Activated T-helper 2 cell treated with anti-CD3 and anti-CD28 coated beads, Interferon-gamma antibody, Interleukin-2, Interleukin-4, amounts not matched to agents 10 μg/mL and 5 μg/mL and 100 μg/mL, durations not matched to agents 14 hours and 24 hours and 36 hours (primary cell): ENCODE results near the gene TBC1D22A. TPM values are rescaled to one million over a fixed set of nuclear protein-coding genes. Genes with fewer than 3 reads are reported as not detected.

Source experiments
- DNase-seq: peaks from one replicate; pipeline ENCODE4 v3.0.0; 2021; ENCODE audit warnings: low spot score
- H3K27ac Mint-ChIP-seq: one replicate; pipeline ENCODE4 v1.8.0; 2021; ENCODE audit warnings: mixed read lengths
- H3K27me3 Mint-ChIP-seq: one replicate; pipeline ENCODE4 v1.8.0; 2021; ENCODE audit warnings: low read depth, mixed read lengths
- H3K36me3 Mint-ChIP-seq: one replicate; pipeline ENCODE4 v1.8.0; 2021; ENCODE audit warnings: low read depth, mixed read lengths
- H3K4me1 Mint-ChIP-seq: one replicate; pipeline ENCODE4 v1.8.0; 2021; ENCODE audit warnings: low read depth, mixed read lengths
- H3K4me3 Mint-ChIP-seq: one replicate; pipeline ENCODE4 v1.8.0; 2021; ENCODE audit warnings: low read depth, mild to moderate bottlenecking, moderate library complexity, mixed read lengths
- H3K9me3 Mint-ChIP-seq: one replicate; pipeline ENCODE4 v1.8.0; 2021; ENCODE audit warnings: mixed read lengths
- intact Hi-C: fragments of 100-400 bp; cut with micrococcal nuclease; formaldehyde crosslinking; loops from one replicate; pipeline ENCODE4 v1.15.1; 2023
- total RNA-seq: library from RNA; stranded (reverse); gene quantifications from 2 replicates; pipeline ENCODE4 v1.2.3, GENCODE V29; 2022

TBC1D22A gene
- total RNA-seq, 1 donor from 2014 or later, result 34.8 TPM

- no peak overlapping the region for H3K27ac Mint-ChIP-seq
- no peak overlapping the region for H3K4me3 Mint-ChIP-seq
- H3K27me3 Mint-ChIP-seq, result no peaks in the 10 kb centered on the region
- peaks cover 8% of the 10 kb centered on the region for H3K36me3 Mint-ChIP-seq
- intact Hi-C loops, result no loop called here
- peaks cover 6% of the 10 kb centered on the region for H3K4me1 Mint-ChIP-seq
- DNase-seq, result no peak
- H3K9me3 Mint-ChIP-seq, result no peaks in the 10 kb centered on the region
Observed at GRCh38 chr22:46881373-46882118, 119.1 kb downstream of the TBC1D22A start.

- Mint-ChIP-seq H3K4me3 (no peak overlapping the region), H3K4me1 (peaks cover 2% of the 10 kb centered on the region), H3K9me3 (no peaks in the 10 kb centered on the region), H3K27ac (no peak overlapping the region), H3K36me3 (peaks cover 4% of the 10 kb centered on the region), H3K27me3 (no peaks in the 10 kb centered on the region)
- no peak for DNase-seq
- intact Hi-C loops, result no loop called here
Observed at GRCh38 chr22:46883092-46883910, 120.9 kb downstream of the TBC1D22A start.

GRCh38 chr22:46884365-46884764, 121.9 kb downstream of the TBC1D22A start:
- peaks cover 4% of the 10 kb centered on the region for H3K36me3 Mint-ChIP-seq
- no peaks in the 10 kb centered on the region for H3K4me1 Mint-ChIP-seq

DNA sequence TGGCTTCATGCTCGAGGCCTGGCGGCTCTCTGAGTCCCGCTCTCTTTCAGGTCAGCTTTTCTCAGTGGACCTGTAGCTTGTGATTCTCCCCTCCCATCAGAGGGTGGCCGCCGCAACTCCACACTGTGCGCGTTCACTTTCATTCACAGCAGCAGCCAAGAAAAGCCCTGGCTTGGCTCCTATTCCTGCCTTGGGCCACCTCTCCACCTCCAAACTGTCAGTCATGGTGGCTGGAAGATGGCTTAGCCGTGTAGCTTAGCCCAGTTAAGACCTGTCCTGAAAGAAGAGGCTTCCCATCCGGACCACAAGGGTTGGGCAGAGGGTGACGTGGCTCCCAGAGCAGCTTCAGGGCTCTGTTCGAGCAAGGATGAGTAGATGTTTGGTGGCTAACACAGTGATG, 125.5 kb downstream of the TBC1D22A start:
- no peak overlapping the region for H3K4me3 Mint-ChIP-seq

More at GRCh38 chr22:46884365-46884764, 121.9 kb downstream of the TBC1D22A start:
- DNase-seq, result no peak
- Mint-ChIP-seq H3K27ac (no peak overlapping the region), H3K27me3 (no peaks in the 10 kb centered on the region), H3K4me3 (no peak overlapping the region), H3K9me3 (no peaks in the 10 kb centered on the region)
- intact Hi-C loops, result no loop called here

DNA sequence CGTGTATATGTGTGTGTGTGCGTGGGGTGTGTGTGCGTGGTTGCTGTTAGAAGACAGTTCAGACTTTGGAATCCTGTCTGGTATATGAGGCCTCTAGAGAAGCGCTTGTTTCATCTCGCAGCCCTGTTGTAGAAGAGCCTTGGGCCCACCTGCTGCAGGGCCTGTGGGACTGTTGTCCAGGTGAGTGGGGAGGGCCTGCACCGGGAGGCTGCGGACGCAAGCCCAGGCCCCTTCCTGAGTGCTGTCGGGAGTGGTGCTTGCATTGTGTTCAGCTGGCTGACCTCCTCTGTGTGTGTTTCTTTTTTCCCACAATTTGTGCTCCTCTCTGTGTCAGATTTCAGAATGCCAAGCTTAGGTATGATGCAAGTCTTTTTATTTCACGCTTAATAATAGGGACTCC, 128.4 kb downstream of the TBC1D22A start:
- peaks cover 14% of the 10 kb centered on the region for H3K36me3 Mint-ChIP-seq
- no peak for DNase-seq
- intact Hi-C loops, result no loop called here
- H3K27me3 Mint-ChIP-seq, result no peaks in the 10 kb centered on the region
- H3K27ac Mint-ChIP-seq, result no peak overlapping the region
- H3K4me1 Mint-ChIP-seq, result no peaks in the 10 kb centered on the region
- H3K9me3 Mint-ChIP-seq, result no peaks in the 10 kb centered on the region
- no peak overlapping the region for H3K4me3 Mint-ChIP-seq

More for the DNA sequence above, 125.5 kb downstream of the TBC1D22A start:
- no peaks in the 10 kb centered on the region for H3K4me1 Mint-ChIP-seq
- no peaks in the 10 kb centered on the region for H3K9me3 Mint-ChIP-seq
- DNase-seq, result no peak
- H3K27ac Mint-ChIP-seq, result no peak overlapping the region
- intact Hi-C loops, result no loop called here
- peaks cover 5% of the 10 kb centered on the region for H3K36me3 Mint-ChIP-seq
- H3K27me3 Mint-ChIP-seq, result no peaks in the 10 kb centered on the region

- no peak overlapping the region for H3K27ac Mint-ChIP-seq
- no peak overlapping the region for H3K4me3 Mint-ChIP-seq
- peaks cover 20% of the 10 kb centered on the region for H3K36me3 Mint-ChIP-seq
- H3K9me3 Mint-ChIP-seq, result no peaks in the 10 kb centered on the region
- no peaks in the 10 kb centered on the region for H3K27me3 Mint-ChIP-seq
- DNase-seq, result no peak
- intact Hi-C loops, result no loop called here
- peaks cover 3% of the 10 kb centered on the region for H3K4me1 Mint-ChIP-seq
Observed at GRCh38 chr22:46891382-46891951, 129.0 kb downstream of the TBC1D22A start.

- Mint-ChIP-seq H3K36me3 (peaks cover 25% of the 10 kb centered on the region), H3K27ac (no peak overlapping the region), H3K4me3 (no peak overlapping the region), H3K27me3 (no peaks in the 10 kb centered on the region), H3K4me1 (peaks cover 3% of the 10 kb centered on the region), H3K9me3 (no peaks in the 10 kb centered on the region)
- DNase-seq, result no peak
- intact Hi-C loops, result no loop called here
Observed at GRCh38 chr22:46892866-46893265, 130.4 kb downstream of the TBC1D22A start.

DNA sequence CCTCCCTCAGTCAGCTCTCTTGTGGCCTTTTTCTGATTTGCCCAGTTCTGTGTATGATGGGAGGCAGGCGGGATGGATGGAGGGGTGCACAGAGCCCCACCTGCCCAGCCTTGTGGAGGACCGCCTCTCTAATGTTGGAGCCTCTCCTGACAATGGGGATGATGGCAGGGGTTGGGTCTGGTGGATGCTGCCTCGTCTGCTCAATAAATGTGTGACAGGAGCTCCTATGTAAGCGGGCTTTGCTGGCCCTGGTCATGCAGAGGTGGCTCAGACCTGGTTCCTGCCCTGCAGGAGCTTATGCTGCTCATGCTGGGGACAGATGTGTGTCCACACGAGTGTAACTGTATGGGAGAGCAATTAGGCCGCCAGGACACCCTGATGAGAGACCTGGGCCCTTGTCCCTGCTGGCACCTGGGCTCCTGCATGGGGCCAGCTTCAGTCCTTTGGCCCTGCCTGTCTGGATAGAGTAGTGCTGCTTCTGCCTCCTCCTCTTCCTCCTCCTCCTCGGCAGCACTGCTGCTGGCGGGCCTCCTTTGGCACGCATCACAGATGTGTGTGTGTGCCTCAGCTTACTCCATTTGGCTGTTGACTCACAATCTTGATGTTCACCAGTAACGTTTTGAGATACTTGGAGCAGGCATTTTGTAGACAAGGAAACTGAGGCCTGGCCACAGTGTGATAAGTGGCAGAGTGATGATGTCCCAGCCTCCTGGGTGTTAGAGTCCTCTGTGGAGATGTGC, 131.0 kb downstream of the TBC1D22A start:
- Mint-ChIP-seq H3K27me3 (no peaks in the 10 kb centered on the region), H3K36me3 (peaks cover 28% of the 10 kb centered on the region), H3K4me1 (peaks cover 3% of the 10 kb centered on the region), H3K27ac (no peak overlapping the region), H3K9me3 (no peaks in the 10 kb centered on the region), H3K4me3 (no peak overlapping the region)
- intact Hi-C loops, result no loop called here
- DNase-seq, result no peak

GRCh38 chr22:46894081-46894671, 131.7 kb downstream of the TBC1D22A start:
- H3K4me3 Mint-ChIP-seq, result no peak overlapping the region
- intact Hi-C loops, result no loop called here
- no peaks in the 10 kb centered on the region for H3K27me3 Mint-ChIP-seq
- H3K9me3 Mint-ChIP-seq, result no peaks in the 10 kb centered on the region
- peaks cover 3% of the 10 kb centered on the region for H3K4me1 Mint-ChIP-seq
- no peak for DNase-seq
- H3K27ac Mint-ChIP-seq, result no peak overlapping the region
- peaks cover 30% of the 10 kb centered on the region for H3K36me3 Mint-ChIP-seq

GRCh38 chr22:46894851-46895640, 132.6 kb downstream of the TBC1D22A start:
- DNase-seq, result no peak
- H3K27ac Mint-ChIP-seq, result no peak overlapping the region
- H3K36me3 Mint-ChIP-seq, result peaks cover 30% of the 10 kb centered on the region
- H3K4me3 Mint-ChIP-seq, result no peak overlapping the region
- no peaks in the 10 kb centered on the region for H3K9me3 Mint-ChIP-seq
- no peaks in the 10 kb centered on the region for H3K27me3 Mint-ChIP-seq
- intact Hi-C loops, result no loop called here
- peaks cover 3% of the 10 kb centered on the region for H3K4me1 Mint-ChIP-seq

DNA sequence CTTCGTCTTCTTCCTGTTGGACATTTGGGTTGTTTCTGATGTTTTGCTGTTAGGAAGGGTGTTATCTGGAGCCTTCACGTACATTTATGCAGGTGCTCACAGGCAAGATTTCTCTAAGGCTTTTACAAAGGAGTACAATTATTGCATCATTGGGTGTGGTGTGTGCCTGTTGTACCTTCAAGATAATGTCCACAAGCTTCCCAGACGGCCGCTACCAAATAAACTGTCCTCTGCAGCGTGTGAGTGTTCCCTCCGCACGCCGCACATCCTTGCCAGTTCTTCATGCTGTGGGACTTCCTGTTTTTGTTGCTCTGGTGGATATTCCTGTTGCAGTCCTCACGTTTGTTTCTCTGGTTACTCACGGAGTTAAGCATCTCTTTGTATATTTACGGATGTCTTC, 133.3 kb downstream of the TBC1D22A start:
- no peak overlapping the region for H3K27ac Mint-ChIP-seq
- H3K4me3 Mint-ChIP-seq, result no peak overlapping the region
- intact Hi-C loops, result no loop called here
- peaks cover 3% of the 10 kb centered on the region for H3K4me1 Mint-ChIP-seq
- H3K27me3 Mint-ChIP-seq, result no peaks in the 10 kb centered on the region
- no peaks in the 10 kb centered on the region for H3K9me3 Mint-ChIP-seq
- no peak for DNase-seq
- H3K36me3 Mint-ChIP-seq, result peaks cover 30% of the 10 kb centered on the region

DNA sequence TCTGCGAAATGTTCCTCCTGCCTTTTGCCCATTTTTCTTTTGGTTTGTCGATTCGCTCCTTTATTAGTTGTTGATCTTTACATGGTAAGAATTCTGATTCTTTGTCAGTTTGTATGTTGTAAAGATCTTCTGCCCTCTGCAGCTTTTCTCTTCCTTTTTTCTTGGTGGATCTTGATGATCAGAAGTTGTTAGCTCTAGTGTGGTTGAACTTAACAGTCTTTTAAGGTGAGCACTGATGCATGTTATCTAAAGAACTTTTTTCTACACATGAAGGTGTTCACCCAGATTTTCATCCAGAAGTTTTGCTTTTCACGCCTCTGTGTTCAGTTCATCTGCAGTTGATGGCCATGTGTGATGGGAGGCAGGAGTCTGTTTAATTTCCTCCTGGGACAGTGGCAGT, 133.7 kb downstream of the TBC1D22A start:
- peaks cover 30% of the 10 kb centered on the region for H3K36me3 Mint-ChIP-seq
- no peak overlapping the region for H3K27ac Mint-ChIP-seq
- H3K4me1 Mint-ChIP-seq, result peaks cover 3% of the 10 kb centered on the region
- no peaks in the 10 kb centered on the region for H3K9me3 Mint-ChIP-seq
- intact Hi-C loops, result no loop called here
- no peak for DNase-seq
- no peak overlapping the region for H3K4me3 Mint-ChIP-seq
- H3K27me3 Mint-ChIP-seq, result no peaks in the 10 kb centered on the region
